Measurements from ENCODE around the gene IPP. TPM values are rescaled to one million over a fixed set of nuclear protein-coding genes. Genes with fewer than 3 reads are reported as not detected.

The IPP gene
- total and polyA plus RNA-seq, 2 of the 4 experiments (the other 2 are of a cell fraction) = 4.6 to 10.6 TPM

DNA sequence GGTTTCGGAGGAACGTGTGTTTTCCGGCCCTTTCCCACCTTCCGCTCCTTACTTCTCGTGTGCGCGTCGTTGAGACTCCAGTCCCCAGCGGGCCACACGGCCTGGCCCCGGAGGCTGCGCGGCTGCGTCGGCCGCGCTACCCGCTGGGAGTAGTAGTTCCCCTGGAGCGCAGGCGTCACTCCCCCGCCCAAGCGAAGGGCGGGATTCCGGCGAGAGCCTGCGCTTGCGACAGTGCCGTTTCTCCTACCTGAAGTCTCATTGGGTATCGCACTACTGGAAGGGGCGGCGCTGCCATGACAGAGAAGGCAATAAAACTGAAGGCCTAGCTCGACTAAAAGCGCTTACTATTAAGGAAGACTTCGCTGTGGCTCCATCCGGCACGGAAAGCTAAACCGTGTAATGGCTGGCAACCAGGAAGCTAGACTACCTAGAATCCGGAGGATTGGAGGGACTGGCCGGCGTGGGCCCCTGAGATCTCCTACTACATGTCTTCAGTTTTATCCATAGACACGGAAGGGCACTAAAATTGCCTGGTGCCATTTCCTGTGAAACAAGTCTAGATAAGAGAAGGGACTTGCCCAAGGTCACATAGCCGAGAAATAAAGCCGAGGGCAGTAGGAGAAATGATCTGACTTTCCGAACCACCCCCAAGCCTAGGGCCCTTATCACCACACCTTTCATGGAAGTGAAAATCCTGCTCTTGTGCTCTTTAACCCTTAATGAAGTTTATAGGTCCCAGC is 63.3 kb downstream of the IPP start:
- H2BK20ac ChIP-seq (ENCODE audit: low read depth, low read length) = 0 out of 2 replicates have a peak overlapping the region, but pooled peaks have one; percentile 16
- H3K79me1 ChIP-seq (ENCODE audit: low read depth in 1 of 2, low read length in 2 of 2) = peaks cover 0 to 45% of the 10 kb centered on the region in 2 experiments; a peak in 3 of 4 replicates
- peak overlapping the region; percentile 96 for H3K14ac ChIP-seq (replicated peaks; ENCODE audit: low read depth, low read length)
- peak overlapping the region; percentile 91 for H4K91ac ChIP-seq (ENCODE audit: insufficient read depth, low read depth, low read length)
- H3K4me3 ChIP-seq (ENCODE audit: insufficient read depth, low read depth, low read length) = peak overlapping the region; percentile 94
- no peak for TF ChIP-seq RAD21 (IDR thresholded peaks at IDR 0.05; ENCODE audit: low read length)
- peak; percentile 100 for TF ChIP-seq MAZ (IDR thresholded peaks at IDR 0.05; ENCODE audit: borderline replicate concordance, low read depth, low read length)
- no peak for TF ChIP-seq CTCF (conservative IDR thresholded peaks at IDR 0.05; ENCODE audit: low read depth, low read length)
- no peak for TF ChIP-seq SMC3 (IDR thresholded peaks at IDR 0.05; ENCODE audit: low read depth, low read length)
- 0 out of 2 replicates have a peak, but pooled peaks have one; percentile 8 for TF ChIP-seq MAFK (IDR thresholded peaks at IDR 0.05; ENCODE audit: low read depth, low read length)
- TF ChIP-seq USF2 (IDR thresholded peaks at IDR 0.05; ENCODE audit: low read depth, low read length) = no peak
- TF ChIP-seq NFE2L2 (IDR thresholded peaks at IDR 0.05; ENCODE audit: low read depth, low read length) = no peak; the same call in 1 of the 2 replicates
- TF ChIP-seq RFX5 (IDR thresholded peaks at IDR 0.05; ENCODE audit: low read depth, low read length) = peak; percentile 56
- TF ChIP-seq FOS (IDR thresholded peaks at IDR 0.05; ENCODE audit: low read depth, low read length) = no peak
- peak; percentile 89 for TF ChIP-seq CEBPB (IDR thresholded peaks at IDR 0.05; ENCODE audit: low read depth, low read length)
- 0 out of 2 replicates have a peak, but pooled peaks have one; percentile 3 for TF ChIP-seq BHLHE40 (IDR thresholded peaks at IDR 0.05; ENCODE audit: low read depth, low read length)
- peak; percentile 84 for TF ChIP-seq POLR2A (IDR thresholded peaks at IDR 0.05; ENCODE audit: low read depth, low read length)
- no peak for TF ChIP-seq MXI1 (IDR thresholded peaks at IDR 0.05; ENCODE audit: borderline replicate concordance, low read depth, low read length)
- peak overlapping the region; percentile 100 for H2AK9ac ChIP-seq (replicated peaks; ENCODE audit: low read depth, low read length, poor library complexity)
- 0 out of 2 replicates have a peak, but pooled peaks cover 3% of the 10 kb centered on the region for H3K9me1 ChIP-seq (ENCODE audit: insufficient read depth, low read length)
- peak overlapping the region; percentile 81 for H3K9ac ChIP-seq (ENCODE audit: low read depth, low read length)
- in situ Hi-C loops (cut with MboI; ENCODE audit: low sequenced_read_pairs) (no loop called here), dilution Hi-C loops (cut with HindIII; ENCODE audit: low sequenced_read_pairs, unreplicated experiment) (no loop called here), intact Hi-C loops (cut with micrococcal nuclease) (loop anchor here (2.0 to 10.0 kb wide), 4 partner anchors 100 to 175 kb away; partner anchors contain the start of gene MAST2)
- no peaks in the 10 kb centered on the region for H3K4me1 ChIP-seq (ENCODE audit: control insufficient read depth, insufficient read depth, low read length)
- peak; percentile 99 for DNase-seq
- H3K27me3 ChIP-seq (ENCODE audit: control insufficient read depth, insufficient read depth, low read length) = no peaks in the 10 kb centered on the region
- peak overlapping the region; percentile 93 for H3K23ac ChIP-seq (ENCODE audit: low read depth, low read length)
- no peak overlapping the region; the same call in 2 of the 3 replicates for H2BK15ac ChIP-seq (ENCODE audit: low read depth, low read length)
- ChIA-PET CTCF (no interaction called here), POLR2A (ENCODE audit: unreplicated experiment) (interaction anchor here (1.1 to 1.3 kb wide), 2 partner anchors 16 to 18 kb away, joined by 3 to 7 read pairs; no protein-coding TSS in a partner anchor)
- peak overlapping the region; percentile 93 to 98 for H4K8ac ChIP-seq (ENCODE audit: low read depth in 2 of 2, low read length in 2 of 2)
- peak; percentile 92 for ATAC-seq (ENCODE audit: low read depth)
- no peaks in the 10 kb centered on the region; the same call in 1 of the 2 replicates for H3K36me3 ChIP-seq (ENCODE audit: control insufficient read depth, insufficient read depth, low read length)
- peak overlapping the region; percentile 81 for H3K27ac ChIP-seq (ENCODE audit: insufficient read depth, low read length)
- peak overlapping the region; percentile 98 for H3K4ac ChIP-seq (ENCODE audit: low read depth, low read length)
- TSS peak; percentile 63 for BruUV-seq (replicated peaks)
- WGBS, 2 experiments (ENCODE audit: extremely low coverage in 2 of 2, insufficient read length in 1 of 2) = 0% methylated on average over 3 of the region's 44 CpGs; no CpG with 5 or more reads in 1 of the 2 experiments
- peak overlapping the region; percentile 93 for H3K56ac ChIP-seq (ENCODE audit: extremely low read depth, insufficient read depth, low read length)
- peak overlapping the region; percentile 29 for H3K18ac ChIP-seq (ENCODE audit: low read depth, low read length)
- peaks cover 17% of the 10 kb centered on the region; the same call in 1 of the 2 replicates for H4K20me1 ChIP-seq (ENCODE audit: insufficient read depth, low read length)
- H3K4me2 ChIP-seq (ENCODE audit: low read depth, low read length) = peak overlapping the region; percentile 75
- H2AK5ac ChIP-seq (ENCODE audit: low read depth, low read length) = peak overlapping the region; percentile 87
- H2BK5ac ChIP-seq (ENCODE audit: low read depth, low read length, poor library complexity, severe bottlenecking) = peak overlapping the region; percentile 84
- peak overlapping the region; percentile 89 for H4K5ac ChIP-seq (ENCODE audit: low read depth, low read length)
- H3K9me3 ChIP-seq (ENCODE audit: control insufficient read depth, insufficient read depth, low read length) = no peaks in the 10 kb centered on the region
- H2BK120ac ChIP-seq (ENCODE audit: low read depth, low read length) = peak overlapping the region; percentile 61
- H2AFZ ChIP-seq (replicated peaks; ENCODE audit: low read length, poor library complexity) = peak overlapping the region; percentile 98
